H1 (cell line): ENCODE results near the gene UBR3. TPM values are rescaled to one million over a fixed set of nuclear protein-coding genes. Genes with fewer than 3 reads are reported as not detected.

Experiments used
- CTCF ChIA-PET: fragments of 300-600 bp; sonication (Branson Sonifier 250); formaldehyde crosslinking; loops from one replicate; lab custom pipeline; 2021; ENCODE audit not compliant: partially characterized antibody; lab: Charles Lee
- POLR2A ChIA-PET: fragments of 300-600 bp; sonication (Branson Sonifier 250); formaldehyde crosslinking; loops from one replicate; lab custom pipeline; 2021; ENCODE audit warnings: inconsistent platforms; ENCODE audit not compliant: partially characterized antibody; lab: Charles Lee
- DNase-seq, 2 experiments: peaks; one replicate each; pipeline versions ENCODE4 v3.0.0 to v3.0.0-alpha.2; 2010 to 2022; ENCODE audit warnings: low spot score in 2 of 2, low read depth in 1 of 2, mixed read lengths in 1 of 2
- FAIRE-seq: peaks from 2 replicates; lab custom pipeline; 2011; peaks lifted over from hg19 to GRCh38; lab: Jason Lieb, UNC
- H2AFZ ChIP-seq: 2 replicates; pipeline ENCODE4 v1.8.1; 2012; ENCODE audit warnings: low read length, inconsistent platforms
- H2AK5ac ChIP-seq: 2 replicates; pipeline ENCODE4 v1.6.1; 2013; ENCODE audit warnings: low read depth, low read length
- H2BK120ac ChIP-seq: replicated peaks from 2 replicates; pipeline ENCODE3; 2013; ENCODE audit warnings: low read depth, low read length, inconsistent platforms
- H2BK12ac ChIP-seq: 2 replicates; pipeline ENCODE4 v1.6.1; 2013; ENCODE audit warnings: low read depth, low read length
- H2BK15ac ChIP-seq: 2 replicates; pipeline ENCODE4 v1.6.1; 2013; ENCODE audit warnings: low read length
- H2BK20ac ChIP-seq: 2 replicates; pipeline ENCODE4 v1.6.1; 2013; ENCODE audit warnings: low read length
- H2BK5ac ChIP-seq: 2 replicates; pipeline ENCODE4 v1.6.1; 2013; ENCODE audit warnings: low read depth, low read length
- H3K14ac ChIP-seq: 2 replicates; pipeline ENCODE4 v1.6.1; 2013; ENCODE audit warnings: inconsistent platforms; ENCODE audit not compliant: insufficient read length
- H3K18ac ChIP-seq: 2 replicates; pipeline ENCODE4 v1.6.1; 2013; ENCODE audit warnings: low read length; ENCODE audit errors: extremely low read depth
- H3K23ac ChIP-seq: 2 replicates; pipeline ENCODE4 v1.6.1; 2013; ENCODE audit warnings: inconsistent platforms; ENCODE audit not compliant: insufficient read length
- H3K23me2 ChIP-seq: 2 replicates; pipeline ENCODE4 v1.6.1; 2013; ENCODE audit warnings: low read depth, low read length
- H3K27ac ChIP-seq: 2 replicates; pipeline ENCODE4 v1.6.1; 2011; ENCODE audit warnings: low read depth, low read length, inconsistent platforms
- H3K27me3 ChIP-seq, 4 experiments: replicated peaks in 1 of 4; 1 replicate in 1 of 4; 2 replicates in 3 of 4; pipeline versions ENCODE4 v1.6.1 to v1.8.1; 2011 to 2013; ENCODE audit warnings: low read length in 3 of 4, mild to moderate bottlenecking in 3 of 4, inconsistent platforms in 2 of 4, mixed read lengths in 2 of 4, moderate library complexity in 1 of 4; ENCODE audit not compliant: control insufficient read depth in 3 of 4, insufficient read depth in 3 of 4; ENCODE audit errors: extremely low read depth in 1 of 4
- H3K36me3 ChIP-seq, 4 experiments: 2 replicates each; pipeline versions ENCODE4 v1.6.1 to v1.8.1; 2011 to 2013; ENCODE audit warnings: mild to moderate bottlenecking in 4 of 4, low read length in 3 of 4, moderate library complexity in 2 of 4, control low read depth in 1 of 4, inconsistent platforms in 1 of 4; ENCODE audit not compliant: insufficient read depth in 4 of 4, control insufficient read depth in 2 of 4
- H3K4ac ChIP-seq: replicated peaks from 2 replicates; pipeline ENCODE3; 2013; ENCODE audit warnings: low read length, low read depth, mixed read lengths, inconsistent platforms; ENCODE audit not compliant: insufficient read length
- H3K4me1 ChIP-seq, 4 experiments: replicated peaks in 1 of 4; 1 replicate in 1 of 4; 2 replicates in 3 of 4; pipeline versions ENCODE4 v1.6.1 to v1.8.1; 2011 to 2013; ENCODE audit warnings: low read length in 3 of 4, inconsistent platforms in 2 of 4, mixed read lengths in 1 of 4; ENCODE audit not compliant: insufficient read depth in 4 of 4, control insufficient read depth in 3 of 4
- H3K4me2 ChIP-seq, 2 experiments: 2 replicates each; pipeline versions ENCODE4 v1.6.1 to v1.8.1; 2011 to 2013; ENCODE audit warnings: low read depth in 2 of 2, low read length in 2 of 2, control low read depth in 1 of 2, inconsistent platforms in 1 of 2, mild to moderate bottlenecking in 1 of 2; ENCODE audit not compliant: insufficient read depth in 1 of 2
- H3K4me3 ChIP-seq, 4 experiments: fragments of 200-600, 300-600 bp in 1 of 4; sonication (generic), shearing (Covaris generic), sonication (Bioruptor Twin) in 1 of 4; 2 replicates each; pipeline versions ENCODE4 v1.5.1 to v1.8.1; 2011 to 2016; ENCODE audit warnings: low read length in 4 of 4, low read depth in 3 of 4, control low read depth in 2 of 4, inconsistent platforms in 2 of 4, mild to moderate bottlenecking in 2 of 4, mixed read lengths in 1 of 4, moderate library complexity in 1 of 4; ENCODE audit not compliant: insufficient read depth in 2 of 4; ENCODE audit errors: extremely low read depth in 1 of 4
- H3K56ac ChIP-seq: replicated peaks from 2 replicates; pipeline ENCODE3; 2013; ENCODE audit warnings: low read depth, mild to moderate bottlenecking, mixed read lengths, low read length, inconsistent platforms; ENCODE audit not compliant: insufficient read length
- H3K79me1 ChIP-seq: 2 replicates; pipeline ENCODE4 v1.6.1; 2013; ENCODE audit warnings: low read depth, low read length, control low read depth
- H3K79me2 ChIP-seq, 2 experiments: 2 replicates each; pipeline versions ENCODE4 v1.6.1 to v1.8.1; 2012 to 2013; ENCODE audit warnings: low read length in 2 of 2, mild to moderate bottlenecking in 2 of 2, inconsistent platforms in 1 of 2; ENCODE audit not compliant: insufficient read depth in 2 of 2, control insufficient read depth in 1 of 2
- H3K9ac ChIP-seq, 4 experiments: replicated peaks in 1 of 4; 1 replicate in 1 of 4; 2 replicates in 3 of 4; pipeline versions ENCODE4 v1.6.1 to v1.8.1; 2011 to 2013; ENCODE audit warnings: low read depth in 3 of 4, low read length in 3 of 4, control low read depth in 2 of 4, mild to moderate bottlenecking in 2 of 4, moderate library complexity in 2 of 4, inconsistent platforms in 1 of 4; ENCODE audit errors: extremely low read depth in 1 of 4
- H3K9me3 ChIP-seq, 2 experiments: 2 replicates each; pipeline versions ENCODE4 v1.6.1 to v1.8.1; 2012 to 2013; ENCODE audit warnings: mild to moderate bottlenecking in 2 of 2, moderate library complexity in 2 of 2, control low read depth in 1 of 2, inconsistent platforms in 1 of 2, low read depth in 1 of 2, low read length in 1 of 2, mixed read lengths in 1 of 2; ENCODE audit not compliant: insufficient read depth in 2 of 2
- H4K20me1 ChIP-seq, 2 experiments: replicated peaks in 1 of 2; 2 replicates each; pipeline versions ENCODE3 to v1.8.1; 2011 to 2013; ENCODE audit warnings: inconsistent platforms in 2 of 2, low read length in 2 of 2, mild to moderate bottlenecking in 1 of 2; ENCODE audit not compliant: insufficient read depth in 2 of 2, control insufficient read depth in 1 of 2
- H4K5ac ChIP-seq: 2 replicates; pipeline ENCODE4 v1.6.1; 2013; ENCODE audit warnings: low read length, low read depth, mixed read lengths, inconsistent platforms; ENCODE audit not compliant: insufficient read length
- H4K8ac ChIP-seq: 2 replicates; pipeline ENCODE4 v1.8.0; 2013; ENCODE audit warnings: mild to moderate bottlenecking, moderate library complexity, low read length, inconsistent platforms; ENCODE audit not compliant: insufficient read depth; ENCODE audit errors: extremely low read depth
- H4K91ac ChIP-seq: replicated peaks from 2 replicates; pipeline ENCODE3; 2013; ENCODE audit warnings: low read length, mixed read lengths, inconsistent platforms; ENCODE audit not compliant: insufficient read length
- GABPA ChIP-seq: IDR thresholded peaks from 2 replicates; pipeline ENCODE4 v1.6.1; 2011; ENCODE audit warnings: mild to moderate bottlenecking, low read length, moderate library complexity, borderline replicate concordance; ENCODE audit not compliant: insufficient read depth
- WGBS, 2 experiments: shearing (Covaris generic) in 1 of 2; methylation state at CpG; one replicate each; pipeline versions ENCODE4 v1.1.6 to v1.1.7; 2013 to 2015; ENCODE audit warnings: low lambda C conversion rate in 2 of 2, mixed read lengths in 2 of 2, inconsistent platforms in 1 of 2, low coverage in 1 of 2, missing lambda C conversion rate in 1 of 2; ENCODE audit not compliant: insufficient replicate concordance in 2 of 2, insufficient coverage in 1 of 2, insufficient read length in 1 of 2; ENCODE audit errors: extremely low coverage in 1 of 2, missing lambda C conversion rate in 1 of 2; 5-methylcytosine and 5-hydroxymethylcytosine counted together
- polyA plus RNA-seq, 7 experiments: library from polyadenylated mRNA; depleted of rRNA in 3 of 7; stranded (reverse) in 5 of 7; unstranded in 2 of 7; fragments of >200 nt in 5 of 7; fragments of 200-250 nt in 2 of 7; gene quantifications; 1 replicate in 5 of 7; 2 replicates in 1 of 7; 4 replicates in 1 of 7; pipeline versions ENCODE4 v1.2.1 to v1.2.3, GENCODE V29; 2011 to 2013; ENCODE audit warnings: missing spikeins in 2 of 7, mixed read lengths in 2 of 7
- total RNA-seq: library from RNA; stranded (reverse); fragmentation: NEBNext Ultra II Directional; extraction: Animal tissue kit (Norgen Biotek cat#: 25700); gene quantifications from 2 replicates; pipeline ENCODE4 v1.2.1, GENCODE V29; 2021

UBR3 gene
- total and polyA plus RNA-seq, 2 of the 8 experiments (the other 6 are each of a cell fraction or from before 2014, with no cell fraction given) = 3.7 to 17.7 TPM

DNA sequence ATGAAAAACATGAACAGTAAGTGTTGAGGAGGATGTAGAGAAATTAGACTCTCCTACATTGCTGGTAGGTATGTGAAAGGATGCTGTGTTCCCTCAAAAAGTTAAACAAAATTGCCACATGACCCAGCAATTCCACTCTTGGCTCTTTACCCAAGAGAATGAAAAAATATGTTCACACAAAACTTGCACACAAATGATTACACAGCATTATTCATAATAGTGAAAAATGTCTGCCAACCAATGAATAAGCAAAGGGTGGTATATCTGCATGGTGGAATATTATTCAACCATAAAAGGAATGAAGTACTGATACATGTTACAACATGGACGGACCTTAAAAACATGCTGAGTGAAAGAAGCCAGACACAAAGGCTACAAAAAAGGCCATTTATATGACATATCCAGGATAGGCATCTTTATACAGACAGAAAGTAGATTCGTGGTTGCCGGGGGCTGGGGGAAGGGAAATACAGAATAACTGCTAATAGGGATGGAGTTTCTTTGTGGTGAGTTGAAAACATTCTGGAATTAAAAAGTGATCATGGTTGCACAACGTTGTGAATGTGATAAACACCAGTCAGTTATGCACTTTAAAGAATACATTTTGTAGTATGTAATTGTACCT, 265.3 kb downstream of the UBR3 start:
- no peaks in the 10 kb centered on the region for H3K23me2 ChIP-seq
- no peak overlapping the region for H3K27ac ChIP-seq
- no peak overlapping the region for H3K9ac ChIP-seq
- no peaks in the 10 kb centered on the region for H3K79me2 ChIP-seq
- no peak overlapping the region for H2BK12ac ChIP-seq
- H4K20me1 ChIP-seq = no peaks in the 10 kb centered on the region
- H2BK20ac ChIP-seq = no peak overlapping the region
- peaks cover 14 to 16% of the 10 kb centered on the region in 2 experiments for H3K9me3 ChIP-seq
- DNase-seq (no peak), FAIRE-seq (no peak)
- no peak overlapping the region for H3K23ac ChIP-seq
- no peak overlapping the region for H2AK5ac ChIP-seq
- no peak overlapping the region for H2BK5ac ChIP-seq
- no peaks in the 10 kb centered on the region; a peak in 1 of 7 replicates for H3K4me1 ChIP-seq
- H2BK15ac ChIP-seq = no peak overlapping the region
- no peak overlapping the region for H3K56ac ChIP-seq
- no peak overlapping the region for H3K18ac ChIP-seq
- no peak overlapping the region for H2AFZ ChIP-seq
- H3K4me2 ChIP-seq = no peak overlapping the region
- CTCF ChIA-PET = no interaction called here
- H3K4ac ChIP-seq = no peak overlapping the region
- no peak overlapping the region for H4K8ac ChIP-seq
- WGBS, 2 experiments = 90% methylated on average over 4 of the region's 4 CpGs; no CpG with 5 or more reads in 1 of the 2 experiments
- no peak overlapping the region for H2BK120ac ChIP-seq
- H3K36me3 ChIP-seq = peaks cover 0 to 3% (median 2%) of the 10 kb centered on the region in 4 experiments; a peak in 1 of 8 replicates
- H3K27me3 ChIP-seq = peaks cover 0 to 1% (median 0%) of the 10 kb centered on the region in 4 experiments; a peak in 1 of 7 replicates
- no peak overlapping the region for H4K5ac ChIP-seq
- H4K91ac ChIP-seq = no peak overlapping the region
- POLR2A ChIA-PET = no interaction called here
- H3K79me1 ChIP-seq = no peaks in the 10 kb centered on the region
- no peak overlapping the region for H3K4me3 ChIP-seq
- TF ChIP-seq GABPA = no peak
- no peak overlapping the region for H3K14ac ChIP-seq
